Activated naive CD4-positive, alpha-beta T cell treated with anti-CD3 and anti-CD28 coated beads, Interleukin-2, amount 50 U/mL, for 24 hours (primary cell): ENCODE measurements around the gene SCN9A.
"Not testable (repeated sequence)": the region's sequence is repeated elsewhere in the genome, so short reads cannot be mapped to it uniquely, and the experiment has no call there.

ENCODE experiments used
- H3K27ac Mint-ChIP-seq: one replicate; pipeline ENCODE4 v1.8.0; 2021; ENCODE audit warnings: mild to moderate bottlenecking, mixed read lengths
- H3K27me3 Mint-ChIP-seq: one replicate; pipeline ENCODE4 v1.8.0; 2021; ENCODE audit warnings: mixed read lengths
- H3K36me3 Mint-ChIP-seq: one replicate; pipeline ENCODE4 v1.8.0; 2021; ENCODE audit warnings: mixed read lengths
- H3K4me1 Mint-ChIP-seq: one replicate; pipeline ENCODE4 v1.8.0; 2021; ENCODE audit warnings: mixed read lengths
- H3K4me3 Mint-ChIP-seq: one replicate; pipeline ENCODE4 v1.8.0; 2021; ENCODE audit warnings: mild to moderate bottlenecking, mixed read lengths
- H3K9me3 Mint-ChIP-seq: one replicate; pipeline ENCODE4 v1.8.0; 2021; ENCODE audit warnings: mixed read lengths

SCN9A gene

DNA sequence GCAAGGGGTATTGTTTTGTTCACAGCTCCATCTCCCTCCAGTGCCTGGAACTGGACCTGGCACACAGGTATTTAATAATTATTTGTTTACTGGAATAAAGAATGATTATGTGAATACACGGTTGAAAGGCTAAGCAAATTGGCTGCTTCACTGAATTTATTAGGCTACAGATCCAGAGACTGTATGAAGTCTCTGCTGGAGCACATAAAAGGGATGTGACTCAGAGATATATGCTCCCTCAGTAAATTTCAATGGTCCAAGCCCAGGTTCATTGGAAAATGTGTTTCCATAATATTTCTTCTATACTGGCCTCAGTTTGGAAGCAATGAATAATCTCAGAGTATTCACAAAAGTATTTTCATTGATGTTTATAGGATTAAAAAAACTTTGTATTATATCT is 126.4 kb downstream of the SCN9A start:
- Mint-ChIP-seq H3K27me3 (no peaks in the 10 kb centered on the region), H3K36me3 (no peaks in the 10 kb centered on the region), H3K9me3 (no peaks in the 10 kb centered on the region), H3K4me1 (no peaks in the 10 kb centered on the region), H3K4me3 (no peak overlapping the region), H3K27ac (no peak overlapping the region)

DNA sequence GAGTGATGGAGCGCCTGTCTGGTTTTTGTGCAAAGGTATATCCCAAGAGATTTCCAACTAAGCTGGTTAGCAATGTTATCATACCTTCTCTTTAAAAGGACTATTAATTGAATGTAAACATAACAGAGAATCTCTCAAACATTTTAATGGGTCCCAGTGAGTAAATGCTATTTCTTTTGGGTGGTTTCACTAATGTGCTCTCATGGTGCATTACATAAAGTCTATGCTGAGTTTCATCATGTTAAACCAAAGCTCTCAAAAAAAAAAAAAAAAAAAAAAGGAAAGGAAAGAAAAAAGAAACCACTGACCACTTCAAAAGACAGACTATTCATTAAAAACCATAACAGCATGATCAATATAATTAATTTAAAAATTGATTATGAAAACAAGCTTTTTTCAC is 128.8 kb downstream of the SCN9A start:
- Mint-ChIP-seq H3K4me3 (no peak overlapping the region), H3K9me3 (no peaks in the 10 kb centered on the region), H3K4me1 (no peaks in the 10 kb centered on the region), H3K27ac (no peak overlapping the region), H3K27me3 (no peaks in the 10 kb centered on the region), H3K36me3 (no peaks in the 10 kb centered on the region)

DNA sequence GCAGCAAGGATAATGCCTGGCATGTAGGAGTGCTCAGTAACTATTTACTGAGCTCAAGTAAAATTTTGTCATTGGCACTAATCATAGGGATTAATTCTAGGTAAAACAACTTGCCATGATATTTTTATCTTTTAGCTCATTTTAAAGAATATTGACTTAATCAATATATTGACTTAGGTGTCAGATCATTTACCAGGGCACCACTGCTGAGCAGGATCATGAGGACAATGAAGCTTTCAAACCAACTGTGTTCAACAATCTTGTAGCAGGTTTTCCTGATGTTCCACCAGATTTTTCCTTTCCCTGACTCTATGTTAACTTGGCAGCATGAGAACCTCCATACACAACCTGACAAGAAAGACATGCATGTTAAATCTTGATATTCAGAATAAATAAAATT is 133.4 kb downstream of the SCN9A start:
- Mint-ChIP-seq H3K4me1 (no peaks in the 10 kb centered on the region), H3K27ac (no peak overlapping the region), H3K36me3 (no peaks in the 10 kb centered on the region), H3K27me3 (no peaks in the 10 kb centered on the region), H3K4me3 (no peak overlapping the region), H3K9me3 (no peaks in the 10 kb centered on the region)

GRCh38 chr2:166240387-166241313 is 135.1 kb downstream of the SCN9A start:
- Mint-ChIP-seq H3K4me3 (no peak overlapping the region), H3K27me3 (no peaks in the 10 kb centered on the region), H3K36me3 (no peaks in the 10 kb centered on the region), H3K27ac (no peak overlapping the region), H3K4me1 (no peaks in the 10 kb centered on the region), H3K9me3 (no peaks in the 10 kb centered on the region)

GRCh38 chr2:166239548-166239947 is 136.2 kb downstream of the SCN9A start:
- Mint-ChIP-seq H3K27ac (no peak overlapping the region), H3K4me3 (no peak overlapping the region), H3K9me3 (no peaks in the 10 kb centered on the region), H3K27me3 (no peaks in the 10 kb centered on the region), H3K36me3 (no peaks in the 10 kb centered on the region), H3K4me1 (no peaks in the 10 kb centered on the region)

GRCh38 chr2:166238176-166238575 is 137.6 kb downstream of the SCN9A start:
- Mint-ChIP-seq H3K4me3 (no peak overlapping the region), H3K9me3 (no peaks in the 10 kb centered on the region), H3K27me3 (no peaks in the 10 kb centered on the region), H3K27ac (no peak overlapping the region), H3K36me3 (no peaks in the 10 kb centered on the region), H3K4me1 (no peaks in the 10 kb centered on the region)

- Mint-ChIP-seq H3K27me3 (no peaks in the 10 kb centered on the region), H3K36me3 (no peaks in the 10 kb centered on the region), H3K9me3 (no peaks in the 10 kb centered on the region), H3K4me1 (no peaks in the 10 kb centered on the region), H3K27ac (no peak overlapping the region), H3K4me3 (no peak overlapping the region)
Observed at GRCh38 chr2:166234112-166234846, 141.5 kb downstream of the SCN9A start.

- H3K9me3 Mint-ChIP-seq = no peaks in the 10 kb centered on the region
- H3K27me3 Mint-ChIP-seq = no peaks in the 10 kb centered on the region
- no peaks in the 10 kb centered on the region for H3K36me3 Mint-ChIP-seq
- no peak overlapping the region for H3K4me3 Mint-ChIP-seq
- no peak overlapping the region for H3K27ac Mint-ChIP-seq
- no peaks in the 10 kb centered on the region for H3K4me1 Mint-ChIP-seq
Observed at GRCh38 chr2:166233244-166233643, 142.5 kb downstream of the SCN9A start.

DNA sequence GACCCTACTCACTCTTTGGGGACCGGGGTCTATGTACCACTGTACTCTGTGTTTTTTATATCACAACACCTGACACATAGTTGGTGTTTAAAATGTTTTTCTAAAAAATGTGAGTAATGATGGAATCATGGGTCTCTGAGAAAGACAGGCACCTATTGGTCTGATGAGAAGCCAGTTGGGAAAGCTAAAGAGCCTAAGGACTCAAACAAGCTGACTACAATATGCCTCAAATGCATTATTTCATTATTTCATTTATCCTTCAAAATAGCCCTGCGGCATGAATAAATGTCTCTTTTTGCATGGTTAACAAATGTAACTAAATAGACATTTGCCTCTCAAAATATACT is 145.0 kb downstream of the SCN9A start:
- Mint-ChIP-seq H3K9me3 (no peaks in the 10 kb centered on the region), H3K36me3 (no peaks in the 10 kb centered on the region), H3K27me3 (no peaks in the 10 kb centered on the region), H3K4me3 (no peak overlapping the region), H3K27ac (no peak overlapping the region), H3K4me1 (no peaks in the 10 kb centered on the region)

GRCh38 chr2:166230024-166230723 is 145.6 kb downstream of the SCN9A start:
- Mint-ChIP-seq H3K27ac (no peak overlapping the region), H3K4me3 (no peak overlapping the region), H3K4me1 (no peaks in the 10 kb centered on the region), H3K36me3 (no peaks in the 10 kb centered on the region), H3K9me3 (no peaks in the 10 kb centered on the region), H3K27me3 (no peaks in the 10 kb centered on the region)

- H3K27ac Mint-ChIP-seq = no peak overlapping the region
- H3K9me3 Mint-ChIP-seq = no peaks in the 10 kb centered on the region
- H3K4me1 Mint-ChIP-seq = no peaks in the 10 kb centered on the region
- H3K27me3 Mint-ChIP-seq = no peaks in the 10 kb centered on the region
- no peak overlapping the region for H3K4me3 Mint-ChIP-seq
- no peaks in the 10 kb centered on the region for H3K36me3 Mint-ChIP-seq
Observed at GRCh38 chr2:166229678-166230023, 146.1 kb downstream of the SCN9A start.

DNA sequence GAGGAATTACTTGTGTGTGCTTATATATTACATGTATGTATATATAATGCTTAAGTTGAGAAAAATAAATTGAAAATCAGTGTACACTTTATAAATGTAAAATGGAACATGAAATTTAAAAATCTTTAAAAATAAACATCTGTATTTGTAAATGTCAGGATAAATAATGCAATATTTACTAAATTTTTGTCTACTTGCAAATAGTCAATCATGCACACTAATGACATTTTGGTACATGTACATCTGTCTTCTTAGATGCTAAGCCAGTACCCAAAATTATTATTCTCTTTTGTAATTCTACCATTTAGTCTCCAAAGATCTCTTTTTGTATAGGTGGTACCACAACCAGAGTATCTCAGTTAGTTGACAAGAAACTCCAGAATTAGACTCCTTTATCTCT is 151.5 kb downstream of the SCN9A start:
- Mint-ChIP-seq H3K36me3 (no peaks in the 10 kb centered on the region), H3K4me1 (no peaks in the 10 kb centered on the region), H3K9me3 (no peaks in the 10 kb centered on the region), H3K4me3 (no peak overlapping the region), H3K27ac (no peak overlapping the region), H3K27me3 (no peaks in the 10 kb centered on the region)

- no peaks in the 10 kb centered on the region for H3K4me1 Mint-ChIP-seq
- H3K27me3 Mint-ChIP-seq = no peaks in the 10 kb centered on the region
- H3K36me3 Mint-ChIP-seq = no peaks in the 10 kb centered on the region
- no peaks in the 10 kb centered on the region for H3K9me3 Mint-ChIP-seq
- no peak overlapping the region for H3K27ac Mint-ChIP-seq
- no peak overlapping the region for H3K4me3 Mint-ChIP-seq
Observed at GRCh38 chr2:166223298-166223697, 152.4 kb downstream of the SCN9A start.

GRCh38 chr2:166211079-166211478 is 164.7 kb downstream of the SCN9A start:
- Mint-ChIP-seq H3K27ac (no peak overlapping the region), H3K27me3 (no peaks in the 10 kb centered on the region), H3K36me3 (no peaks in the 10 kb centered on the region), H3K9me3 (peaks cover 18% of the 10 kb centered on the region), H3K4me3 (no peak overlapping the region), H3K4me1 (no peaks in the 10 kb centered on the region)

DNA sequence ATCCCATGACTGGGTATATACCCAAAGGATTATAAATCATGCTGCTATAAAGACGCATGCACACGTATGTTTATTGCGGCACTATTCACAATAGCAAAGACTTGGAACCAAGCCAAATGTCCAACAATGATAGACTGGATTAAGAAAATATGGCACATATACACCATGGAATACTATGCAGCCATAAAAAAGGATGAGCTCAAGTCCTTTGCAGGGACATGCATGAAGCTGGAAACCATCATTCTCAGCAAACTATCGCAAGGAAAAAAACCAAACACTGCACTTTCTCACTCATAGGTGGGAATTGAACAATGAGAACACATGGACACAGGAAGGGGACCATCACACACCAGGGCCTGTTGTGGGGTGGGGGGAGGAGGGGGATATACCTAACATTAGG is 165.8 kb downstream of the SCN9A start:
- not testable (repeated sequence) for H3K27me3 Mint-ChIP-seq, H3K4me1 Mint-ChIP-seq, H3K27ac Mint-ChIP-seq, H3K4me3 Mint-ChIP-seq, H3K36me3 Mint-ChIP-seq
- H3K9me3 Mint-ChIP-seq = peaks cover 18% of the 10 kb centered on the region

GRCh38 chr2:166209367-166209766 is 166.4 kb downstream of the SCN9A start:
- H3K27me3 Mint-ChIP-seq, H3K4me1 Mint-ChIP-seq, H3K27ac Mint-ChIP-seq, H3K4me3 Mint-ChIP-seq, H3K36me3 Mint-ChIP-seq: not testable (repeated sequence)
- H3K9me3 Mint-ChIP-seq = peaks cover 18% of the 10 kb centered on the region
